H9 (cell line): ENCODE data around the gene FAM193A. TPM values are rescaled to one million over a fixed set of nuclear protein-coding genes. Genes with fewer than 3 reads are reported as not detected.

Experiments
- DNase-seq: peaks from one replicate; pipeline ENCODE4 v3.0.0-alpha.2; 2017
- H2AFZ ChIP-seq: one replicate; pipeline ENCODE4 v1.6.1; 2013; ENCODE audit warnings: mild to moderate bottlenecking, low read length, control low read depth, moderate library complexity
- H2AK5ac ChIP-seq: 2 replicates; pipeline ENCODE4 v1.6.1; 2013; ENCODE audit warnings: low read length, control low read depth, mixed read lengths; ENCODE audit not compliant: insufficient read length
- H2BK120ac ChIP-seq: one replicate; pipeline ENCODE4 v1.6.1; 2013; ENCODE audit warnings: low read depth, mild to moderate bottlenecking, low read length, control low read depth, inconsistent platforms; ENCODE audit not compliant: poor library complexity, severe bottlenecking
- H2BK12ac ChIP-seq: 2 replicates; pipeline ENCODE4 v1.6.1; 2013; ENCODE audit warnings: low read length, control low read depth, mixed read lengths, low read depth; ENCODE audit not compliant: insufficient read length
- H2BK15ac ChIP-seq: 2 replicates; pipeline ENCODE4 v1.6.1; 2013; ENCODE audit warnings: low read depth, low read length, control low read depth
- H2BK20ac ChIP-seq: one replicate; pipeline ENCODE4 v1.6.1; 2013; ENCODE audit warnings: low read depth, mild to moderate bottlenecking, low read length, control low read depth, inconsistent platforms; ENCODE audit not compliant: poor library complexity, severe bottlenecking
- H2BK5ac ChIP-seq: 2 replicates; pipeline ENCODE4 v1.6.1; 2013; ENCODE audit warnings: low read length, control low read depth, mixed read lengths; ENCODE audit not compliant: insufficient read length
- H3K14ac ChIP-seq: 2 replicates; pipeline ENCODE4 v1.6.1; 2013; ENCODE audit warnings: low read length, control low read depth; ENCODE audit not compliant: insufficient read depth
- H3K18ac ChIP-seq: 2 replicates; pipeline ENCODE4 v1.6.1; 2013; ENCODE audit warnings: low read depth, mild to moderate bottlenecking, mixed read lengths, low read length, control low read depth; ENCODE audit not compliant: insufficient read length
- H3K23ac ChIP-seq: 2 replicates; pipeline ENCODE4 v1.6.1; 2013; ENCODE audit warnings: low read length, control low read depth, mixed read lengths, low read depth; ENCODE audit not compliant: insufficient read length
- H3K23me2 ChIP-seq: 2 replicates; pipeline ENCODE4 v1.6.1; 2013; ENCODE audit warnings: low read depth, mild to moderate bottlenecking, mixed read lengths, low read length, control low read depth; ENCODE audit not compliant: insufficient read length, poor library complexity, severe bottlenecking
- H3K27ac ChIP-seq: 2 replicates; pipeline ENCODE4 v1.5.1; 2013; ENCODE audit warnings: low read length, control low read depth, mixed read lengths, low read depth; ENCODE audit not compliant: insufficient read length
- H3K27me3 ChIP-seq: 2 replicates; pipeline ENCODE4 v1.6.1; 2013; ENCODE audit warnings: low read length, control low read depth, inconsistent platforms; ENCODE audit not compliant: insufficient read depth
- H3K4ac ChIP-seq: 2 replicates; pipeline ENCODE4 v1.6.1; 2013; ENCODE audit warnings: low read depth, mild to moderate bottlenecking, control low read depth, inconsistent platforms, low read length, moderate library complexity
- H3K4me1 ChIP-seq: 2 replicates; pipeline ENCODE4 v1.6.1; 2013; ENCODE audit warnings: low read length, control low read depth, inconsistent platforms; ENCODE audit not compliant: insufficient read depth
- H3K4me2 ChIP-seq: 2 replicates; pipeline ENCODE4 v1.6.1; 2013; ENCODE audit warnings: low read length, control low read depth, mixed read lengths; ENCODE audit not compliant: insufficient read length, insufficient read depth
- H3K56ac ChIP-seq: 2 replicates; pipeline ENCODE4 v1.6.1; 2013; ENCODE audit warnings: low read depth, mild to moderate bottlenecking, mixed read lengths, low read length, control low read depth; ENCODE audit not compliant: insufficient read length
- H3K79me1 ChIP-seq: 2 replicates; pipeline ENCODE4 v1.6.1; 2013; ENCODE audit warnings: low read depth, mild to moderate bottlenecking, moderate library complexity, low read length, control low read depth, inconsistent platforms; ENCODE audit not compliant: insufficient read depth, poor library complexity, severe bottlenecking
- H3K79me2 ChIP-seq: 2 replicates; pipeline ENCODE4 v1.6.1; 2013; ENCODE audit warnings: low read length, control low read depth, inconsistent platforms; ENCODE audit not compliant: insufficient read depth
- H3K9ac ChIP-seq: 2 replicates; pipeline ENCODE4 v1.6.1; 2013; ENCODE audit warnings: low read length, control low read depth, mixed read lengths; ENCODE audit not compliant: insufficient read length; ENCODE audit errors: extremely low read depth
- H3K9me3 ChIP-seq: one replicate; pipeline ENCODE4 v1.6.1; 2013; ENCODE audit warnings: low read depth, low read length, inconsistent platforms; ENCODE audit not compliant: control insufficient read depth
- H3T11ph ChIP-seq: one replicate; pipeline ENCODE4 v1.6.1; 2013; ENCODE audit warnings: mild to moderate bottlenecking, low read length, control low read depth, inconsistent platforms
- H4K20me1 ChIP-seq: one replicate; pipeline ENCODE4 v1.6.1; 2013; ENCODE audit not compliant: control insufficient read depth, insufficient read length, insufficient read depth
- H4K5ac ChIP-seq: 2 replicates; pipeline ENCODE4 v1.6.1; 2013; ENCODE audit warnings: low read depth, mild to moderate bottlenecking, mixed read lengths, low read length, control low read depth; ENCODE audit not compliant: insufficient read length
- H4K8ac ChIP-seq: replicated peaks from 2 replicates; pipeline ENCODE4 v1.6.1; 2013; ENCODE audit warnings: low read length, control low read depth, mixed read lengths, low read depth; ENCODE audit not compliant: insufficient read length
- H4K91ac ChIP-seq: 2 replicates; pipeline ENCODE4 v1.6.1; 2013; ENCODE audit warnings: low read depth, mild to moderate bottlenecking, moderate library complexity, mixed read lengths, low read length, control low read depth; ENCODE audit not compliant: insufficient read length
- H3K27ac Mint-ChIP-seq, 3 experiments: 2 replicates in 2 of 3; 3 replicates in 1 of 3; pipeline ENCODE4 v1.8.0; 2020 to 2021; ENCODE audit warnings: mixed read lengths in 3 of 3, mild to moderate bottlenecking in 1 of 3, moderate library complexity in 1 of 3
- H3K27me3 Mint-ChIP-seq: 2 replicates; pipeline ENCODE4 v1.8.0; 2021; ENCODE audit warnings: low read depth, mild to moderate bottlenecking, moderate library complexity, mixed read lengths
- H3K36me3 Mint-ChIP-seq, 3 experiments: 2 replicates in 2 of 3; 3 replicates in 1 of 3; pipeline ENCODE4 v1.8.0; 2020 to 2021; ENCODE audit warnings: low read depth in 3 of 3, mixed read lengths in 3 of 3; ENCODE audit not compliant: insufficient read depth in 1 of 3
- H3K4me1 Mint-ChIP-seq, 2 experiments: 2 replicates each; pipeline ENCODE4 v1.8.0; 2020; ENCODE audit warnings: mixed read lengths in 2 of 2
- H3K4me3 Mint-ChIP-seq, 2 experiments: 2 replicates in 1 of 2; 3 replicates in 1 of 2; pipeline ENCODE4 v1.8.0; 2020 to 2021; ENCODE audit warnings: mild to moderate bottlenecking in 2 of 2, mixed read lengths in 2 of 2, moderate library complexity in 1 of 2
- H3K9me3 Mint-ChIP-seq, 2 experiments: 2 replicates in 1 of 2; 3 replicates in 1 of 2; pipeline ENCODE4 v1.8.0; 2020; ENCODE audit warnings: mild to moderate bottlenecking in 2 of 2, mixed read lengths in 2 of 2, moderate library complexity in 1 of 2
- WGBS: extraction: QIAGEN DNeasy Blood & Tissue Kit; methylation state at CpG from one replicate; pipeline ENCODE4 v1.1.7; 2013; ENCODE audit warnings: missing lambda C conversion rate, low lambda C conversion rate, mixed read lengths; ENCODE audit not compliant: insufficient read length; ENCODE audit errors: extremely low coverage; 5-methylcytosine and 5-hydroxymethylcytosine counted together
- total RNA-seq: library from RNA; stranded (reverse); gene quantifications from 2 replicates; pipeline ENCODE4 v1.2.1, GENCODE V29; 2021
- TF ChIP-seq, protein P1 (sequence below): fragments of 200-600 bp; sonication (generic); conservative IDR thresholded peaks from 3 replicates; pipeline ENCODE4 v1.8.0; 2021; ENCODE audit warnings: antibody characterized with exemption, mild to moderate bottlenecking

FAM193A gene
- total RNA-seq, 1 experiment from 2014 or later = 36.9 TPM

DNA sequence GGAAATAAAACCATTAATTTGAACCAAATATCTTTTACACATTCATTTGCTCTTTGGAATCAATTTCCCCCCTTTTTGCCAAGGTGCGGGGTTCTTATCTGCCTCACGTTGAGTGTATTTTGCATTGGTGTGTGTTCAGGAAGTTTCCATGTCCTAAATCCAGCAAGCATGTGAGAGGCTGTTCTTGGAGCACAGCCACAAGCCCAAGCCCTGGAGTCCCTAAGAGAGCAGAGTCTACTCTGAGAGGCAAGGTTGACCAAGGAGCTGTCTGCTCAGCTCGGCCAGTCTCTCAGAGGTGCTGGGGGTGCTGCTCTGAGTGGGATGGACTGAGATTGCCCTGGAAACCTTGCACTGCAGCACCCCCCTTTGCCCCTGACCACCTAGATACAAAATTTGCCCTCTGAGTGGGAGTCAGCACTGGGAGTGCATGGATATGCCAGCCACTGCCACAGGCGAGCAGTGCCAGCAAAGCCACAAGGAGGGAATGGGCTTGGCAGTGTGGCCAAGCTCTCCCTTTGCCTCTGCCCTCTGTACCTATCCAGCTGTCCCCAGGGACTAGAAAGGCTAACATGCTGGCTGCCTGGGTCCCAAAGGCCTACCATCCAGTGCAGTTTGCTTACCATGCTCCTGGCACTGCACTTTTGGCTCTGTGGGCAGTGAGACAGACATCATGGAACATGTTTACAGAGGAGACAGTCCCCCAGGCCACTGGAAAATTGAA is 20.5 kb upstream of the FAM193A start:
- Histone ChIP-seq H3K18ac (no peak overlapping the region), H3K27ac (no peak overlapping the region), H3K4ac (no peak overlapping the region), H2AFZ (no peak overlapping the region), H3K23me2 (no peaks in the 10 kb centered on the region), H3K9me3 (no peaks in the 10 kb centered on the region), H2AK5ac (no peak overlapping the region), H3K14ac (no peak overlapping the region), H3T11ph (no peak overlapping the region), H3K4me2 (no peak overlapping the region), H4K8ac (no peak overlapping the region), H3K79me2 (no peaks in the 10 kb centered on the region), H3K9ac (no peak overlapping the region), H4K20me1 (no peaks in the 10 kb centered on the region), H3K23ac (no peak overlapping the region), H2BK5ac (no peak overlapping the region), H4K91ac (no peak overlapping the region), H3K27me3 (no peaks in the 10 kb centered on the region), H3K4me1 (no peaks in the 10 kb centered on the region), H4K5ac (no peak overlapping the region), H3K56ac (no peak overlapping the region), H3K79me1 (no peaks in the 10 kb centered on the region), H2BK12ac (no peak overlapping the region), H2BK120ac (no peak overlapping the region), H2BK15ac (no peak overlapping the region), H2BK20ac (no peak overlapping the region)
- peaks cover 38 to 53% (median 38%) of the 10 kb centered on the region in 3 experiments; a peak in 6 of 7 replicates for H3K36me3 Mint-ChIP-seq
- TF ChIP-seq, protein P1, sequence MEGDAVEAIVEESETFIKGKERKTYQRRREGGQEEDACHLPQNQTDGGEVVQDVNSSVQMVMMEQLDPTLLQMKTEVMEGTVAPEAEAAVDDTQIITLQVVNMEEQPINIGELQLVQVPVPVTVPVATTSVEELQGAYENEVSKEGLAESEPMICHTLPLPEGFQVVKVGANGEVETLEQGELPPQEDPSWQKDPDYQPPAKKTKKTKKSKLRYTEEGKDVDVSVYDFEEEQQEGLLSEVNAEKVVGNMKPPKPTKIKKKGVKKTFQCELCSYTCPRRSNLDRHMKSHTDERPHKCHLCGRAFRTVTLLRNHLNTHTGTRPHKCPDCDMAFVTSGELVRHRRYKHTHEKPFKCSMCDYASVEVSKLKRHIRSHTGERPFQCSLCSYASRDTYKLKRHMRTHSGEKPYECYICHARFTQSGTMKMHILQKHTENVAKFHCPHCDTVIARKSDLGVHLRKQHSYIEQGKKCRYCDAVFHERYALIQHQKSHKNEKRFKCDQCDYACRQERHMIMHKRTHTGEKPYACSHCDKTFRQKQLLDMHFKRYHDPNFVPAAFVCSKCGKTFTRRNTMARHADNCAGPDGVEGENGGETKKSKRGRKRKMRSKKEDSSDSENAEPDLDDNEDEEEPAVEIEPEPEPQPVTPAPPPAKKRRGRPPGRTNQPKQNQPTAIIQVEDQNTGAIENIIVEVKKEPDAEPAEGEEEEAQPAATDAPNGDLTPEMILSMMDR = no peak
- H3K4me3 Mint-ChIP-seq = no peak overlapping the region
- no peaks in the 10 kb centered on the region for H3K27me3 Mint-ChIP-seq
- peak overlapping the region; percentile 73 to 84 (median 74); a peak in 5 of 7 replicates for H3K27ac Mint-ChIP-seq
- no peaks in the 10 kb centered on the region for H3K9me3 Mint-ChIP-seq
- no peak for DNase-seq
- no peaks in the 10 kb centered on the region for H3K4me1 Mint-ChIP-seq
- no CpG with 5 or more reads among the region's 4 CpGs for WGBS
